Epithelial cell of proximal tubule (primary cell): ENCODE data around the gene FRMPD4. TPM values are rescaled to one million over a fixed set of nuclear protein-coding genes. Genes with fewer than 3 reads are reported as not detected.

Experiments used
- DNase-seq: peaks from one replicate; pipeline ENCODE4 v3.0.0-alpha.2; 2011; ENCODE audit warnings: low read depth
- H3K4me3 ChIP-seq: 2 replicates; pipeline ENCODE4 v1.5.1; 2011; ENCODE audit warnings: low read depth, mild to moderate bottlenecking, low read length
- CTCF ChIP-seq: conservative IDR thresholded peaks from 2 replicates; pipeline ENCODE4 v1.5.1; 2012; ENCODE audit warnings: low read depth, mild to moderate bottlenecking, low read length
- total RNA-seq: library from RNA; depleted of rRNA; stranded (reverse); fragments of >200 nt; gene quantifications from 2 replicates; pipeline ENCODE4 v1.2.3, GENCODE V29; 2015

Gene FRMPD4
- total RNA-seq, 1 donor from 2014 or later, result 0.06 TPM

GRCh38 chrX:12581546-12581945 lies 443.3 kb downstream of the FRMPD4 start:
- H3K4me3 ChIP-seq, result no peak overlapping the region
- DNase-seq, result no peak
- TF ChIP-seq CTCF, result no peak

GRCh38 chrX:12582649-12583048 lies 444.4 kb downstream of the FRMPD4 start:
- no peak for TF ChIP-seq CTCF

GRCh38 chrX:12583543-12583942 lies 445.3 kb downstream of the FRMPD4 start:
- TF ChIP-seq CTCF, result no peak
- no peak for DNase-seq
- no peak overlapping the region for H3K4me3 ChIP-seq

More at GRCh38 chrX:12582649-12583048, 444.4 kb downstream of the FRMPD4 start:
- DNase-seq, result no peak
- no peak overlapping the region for H3K4me3 ChIP-seq

GRCh38 chrX:12595720-12596119 lies 457.4 kb downstream of the FRMPD4 start:
- TF ChIP-seq CTCF, result no peak
- no peak for DNase-seq
- no peak overlapping the region for H3K4me3 ChIP-seq

- no peak overlapping the region for H3K4me3 ChIP-seq
- DNase-seq, result no peak
- no peak for TF ChIP-seq CTCF
These were observed 471.8 kb downstream of the FRMPD4 start for GRCh38 chrX:12610079-12610478.

- no peak for DNase-seq
- no peak for TF ChIP-seq CTCF
- no peak overlapping the region for H3K4me3 ChIP-seq
These were observed 473.2 kb downstream of the FRMPD4 start for GRCh38 chrX:12611471-12611870.

GRCh38 chrX:12614266-12614665 lies 476.0 kb downstream of the FRMPD4 start:
- TF ChIP-seq CTCF, result no peak
- no peak overlapping the region for H3K4me3 ChIP-seq
- no peak for DNase-seq
